K562 (cell line): ENCODE results near the gene IGF2R. TPM values are rescaled to one million over a fixed set of nuclear protein-coding genes. Genes with fewer than 3 reads are reported as not detected.

Experiments
- BACH1 ChIP-seq: fragments of 200-800 bp; sonication (Bioruptor generic); IDR thresholded peaks from 2 replicates; pipeline ENCODE4 v1.6.1; 2016; ENCODE audit warnings: missing genetic modification characterization, missing compliant biosample characterization
- BRD4 ChIP-seq: fragments of 200-600 bp; sonication (generic); IDR thresholded peaks from 2 replicates; pipeline ENCODE4 v1.6.1; 2017; ENCODE audit warnings: inconsistent platforms
- SRF ChIP-seq, 2 experiments: fragments of 250-450, 450-650 bp in 1 of 2; sonication (Bioruptor Pico) in 1 of 2; sonication (generic) in 1 of 2; formaldehyde crosslinking; IDR thresholded peaks; 2 replicates each; pipeline versions ENCODE4 v1.5.0 to v1.5.1; 2020 to 2022; ENCODE audit warnings: mild to moderate bottlenecking in 1 of 2, missing genetic modification reagents in 1 of 2
- polyA plus RNA-seq, 8 experiments: library from polyadenylated mRNA; depleted of rRNA in 4 of 8; stranded (reverse) in 5 of 8; unstranded in 3 of 8; fragments of >200 nt; fragmentation: Nextera tagmentation in 2 of 8; fragmentation: Illumina TruSeq in 1 of 8; extraction: Ambion mirVana in 2 of 8; extraction: Trizol in 1 of 8; gene quantifications; 2 replicates each; pipeline versions ENCODE4 v1.2.1 to v1.2.3, GENCODE V29; 2011 to 2014; ENCODE audit warnings: inconsistent platforms in 1 of 8, missing spikeins in 1 of 8
- total RNA-seq, 7 experiments: library from RNA; depleted of rRNA in 6 of 7; stranded (reverse); fragments of >200 nt in 6 of 7; fragmentation: Illumina TruSeq in 2 of 7; extraction: Trizol in 2 of 7; gene quantifications; 2 replicates each; pipeline versions ENCODE4 v1.2.1 to v1.2.3, GENCODE V29; 2011 to 2021; ENCODE audit warnings: low replicate concordance in 1 of 7
- TF ChIP-seq, protein P1 (sequence below): fragments of 250-450 bp; sonication (Bioruptor Pico); IDR thresholded peaks from 2 replicates; pipeline ENCODE4 v1.4.0; 2020; ENCODE audit warnings: borderline replicate concordance
- TF ChIP-seq, protein P2 (sequence below): fragments of 250-450 bp; sonication (Bioruptor Pico); IDR thresholded peaks from 2 replicates; pipeline ENCODE4 v1.8.0; 2021; ENCODE audit warnings: moderate library complexity, mild to moderate bottlenecking, inconsistent platforms
- TF ChIP-seq, protein P3 (sequence below): fragments of 450-650 bp; conservative IDR thresholded peaks from 2 replicates; pipeline ENCODE4 v1.6.1; 2016; ENCODE audit warnings: missing genetic modification characterization, low read depth, mild to moderate bottlenecking, missing compliant biosample characterization, moderate library complexity
- TF ChIP-seq, protein P4 (sequence below): sonication (generic); formaldehyde crosslinking; IDR thresholded peaks from 2 replicates; pipeline ENCODE4 v1.8.0; 2022; ENCODE audit warnings: missing genetic modification reagents, mild to moderate bottlenecking, borderline replicate concordance

IGF2R gene
- total and polyA plus RNA-seq, 9 of the 15 experiments (the other 6 are each of a cell fraction or from before 2014, with no cell fraction given) = 3.5 to 92.3 (median 34.5) TPM

DNA sequence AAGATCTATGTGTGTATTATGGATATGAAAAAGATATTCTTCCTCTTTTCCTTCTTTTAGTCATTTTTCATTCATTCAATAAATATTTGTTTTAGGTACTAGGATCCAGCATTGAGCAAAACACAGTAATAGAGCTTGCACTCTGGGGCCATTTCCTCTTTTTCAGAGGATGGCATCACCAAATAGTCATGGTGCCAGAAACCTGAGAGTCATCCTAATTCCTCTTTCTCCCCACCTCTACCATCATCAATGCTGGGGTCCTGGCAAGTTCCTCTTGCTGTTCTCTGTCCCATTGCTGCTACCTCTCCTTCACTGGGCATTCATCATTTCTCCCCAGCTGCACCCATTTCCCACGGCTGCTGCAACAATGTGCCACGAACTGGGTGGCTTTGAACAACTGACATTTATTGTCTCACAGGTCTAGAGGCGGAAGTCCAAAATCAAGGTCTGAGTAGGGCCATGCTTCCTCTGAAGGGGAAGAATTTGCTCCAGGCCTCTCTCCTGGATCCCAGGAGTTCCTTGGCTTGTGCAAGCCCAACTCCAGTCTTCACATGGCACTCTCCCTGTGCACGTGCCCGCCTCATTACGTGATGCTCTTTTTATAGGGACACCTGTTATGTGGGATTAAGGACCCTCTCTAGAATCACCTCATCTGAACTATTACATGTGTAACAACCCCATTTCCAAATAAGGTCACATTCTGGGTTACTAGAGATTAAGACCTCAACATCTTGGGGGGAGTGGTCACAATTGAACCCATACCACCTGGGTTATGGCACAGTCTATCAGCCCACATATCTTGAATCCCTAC is 9.5 kb upstream of the IGF2R start (continued):
- TF ChIP-seq, protein P1, sequence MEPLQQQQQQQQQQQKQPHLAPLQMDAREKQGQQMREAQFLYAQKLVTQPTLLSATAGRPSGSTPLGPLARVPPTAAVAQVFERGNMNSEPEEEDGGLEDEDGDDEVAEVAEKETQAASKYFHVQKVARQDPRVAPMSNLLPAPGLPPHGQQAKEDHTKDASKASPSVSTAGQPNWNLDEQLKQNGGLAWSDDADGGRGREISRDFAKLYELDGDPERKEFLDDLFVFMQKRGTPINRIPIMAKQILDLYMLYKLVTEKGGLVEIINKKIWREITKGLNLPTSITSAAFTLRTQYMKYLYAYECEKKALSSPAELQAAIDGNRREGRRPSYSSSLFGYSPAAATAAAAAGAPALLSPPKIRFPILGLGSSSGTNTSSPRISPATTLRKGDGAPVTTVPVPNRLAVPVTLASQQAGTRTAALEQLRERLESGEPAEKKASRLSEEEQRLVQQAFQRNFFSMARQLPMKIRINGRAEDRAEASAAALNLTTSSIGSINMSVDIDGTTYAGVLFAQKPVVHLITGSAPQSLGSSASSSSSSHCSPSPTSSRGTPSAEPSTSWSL (CRISPR knock-in tag) = no peak
- TF ChIP-seq, protein P2, sequence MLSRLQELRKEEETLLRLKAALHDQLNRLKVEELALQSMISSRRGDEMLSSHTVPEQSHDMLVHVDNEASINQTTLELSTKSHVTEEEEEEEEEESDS = no peak
- TF ChIP-seq, protein P3, sequence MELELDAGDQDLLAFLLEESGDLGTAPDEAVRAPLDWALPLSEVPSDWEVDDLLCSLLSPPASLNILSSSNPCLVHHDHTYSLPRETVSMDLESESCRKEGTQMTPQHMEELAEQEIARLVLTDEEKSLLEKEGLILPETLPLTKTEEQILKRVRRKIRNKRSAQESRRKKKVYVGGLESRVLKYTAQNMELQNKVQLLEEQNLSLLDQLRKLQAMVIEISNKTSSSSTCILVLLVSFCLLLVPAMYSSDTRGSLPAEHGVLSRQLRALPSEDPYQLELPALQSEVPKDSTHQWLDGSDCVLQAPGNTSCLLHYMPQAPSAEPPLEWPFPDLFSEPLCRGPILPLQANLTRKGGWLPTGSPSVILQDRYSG (tag) = peak; percentile 41; the same call in 1 of the 2 replicates
- TF ChIP-seq, protein P4, sequence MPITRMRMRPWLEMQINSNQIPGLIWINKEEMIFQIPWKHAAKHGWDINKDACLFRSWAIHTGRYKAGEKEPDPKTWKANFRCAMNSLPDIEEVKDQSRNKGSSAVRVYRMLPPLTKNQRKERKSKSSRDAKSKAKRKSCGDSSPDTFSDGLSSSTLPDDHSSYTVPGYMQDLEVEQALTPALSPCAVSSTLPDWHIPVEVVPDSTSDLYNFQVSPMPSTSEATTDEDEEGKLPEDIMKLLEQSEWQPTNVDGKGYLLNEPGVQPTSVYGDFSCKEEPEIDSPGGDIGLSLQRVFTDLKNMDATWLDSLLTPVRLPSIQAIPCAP (CRISPR knock-in tag) = peak; percentile 28; the same call in 1 of the 2 replicates
- TF ChIP-seq BRD4 (no peak), BACH1 (tag) (0 out of 2 replicates have a peak, but pooled peaks have one; percentile 64), SRF (CRISPR knock-in tag; IDR thresholded peaks at IDR 0.05) (peak in 1 of 2 experiments; percentile 80; a peak in 2 of 4 replicates)
- TF ChIP-seq, all 486 proteins: peak for 8
